ELF-1 (cell line): Measurements from ENCODE around the gene PHLDB2.

Source experiments
- DNase-seq: peaks from one replicate; pipeline ENCODE4 v3.0.0-alpha.2; 2016; ENCODE audit warnings: low read depth, low spot score

The PHLDB2 gene

GRCh38 chr3:111961461-111962164, 102.5 kb downstream of the PHLDB2 start:
- peak; percentile 76 for DNase-seq

- DNase-seq, result no peak
These were observed 104.4 kb downstream of the PHLDB2 start for GRCh38 chr3:111963424-111963823.

DNA sequence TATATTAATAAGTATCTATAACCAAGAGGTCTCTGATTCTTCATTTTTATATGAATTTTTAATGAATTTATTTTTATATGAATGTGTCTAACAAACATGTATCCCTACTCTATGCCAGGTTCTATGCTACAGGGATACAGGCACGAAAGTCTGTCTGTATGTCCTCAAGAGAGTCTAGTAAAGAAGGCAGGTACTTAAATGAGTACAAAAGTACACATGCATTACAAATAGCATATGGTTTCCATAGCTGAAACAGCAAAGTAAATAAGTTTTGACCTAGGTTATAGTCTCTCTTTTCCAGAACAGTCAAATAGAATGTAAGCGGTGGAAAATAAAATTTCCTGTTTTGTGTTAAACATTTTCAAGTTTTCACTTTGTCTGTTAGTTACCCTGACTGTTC, 106.4 kb downstream of the PHLDB2 start:
- DNase-seq, result no peak

GRCh38 chr3:111967068-111967467, 108.0 kb downstream of the PHLDB2 start:
- DNase-seq, result no peak

DNA sequence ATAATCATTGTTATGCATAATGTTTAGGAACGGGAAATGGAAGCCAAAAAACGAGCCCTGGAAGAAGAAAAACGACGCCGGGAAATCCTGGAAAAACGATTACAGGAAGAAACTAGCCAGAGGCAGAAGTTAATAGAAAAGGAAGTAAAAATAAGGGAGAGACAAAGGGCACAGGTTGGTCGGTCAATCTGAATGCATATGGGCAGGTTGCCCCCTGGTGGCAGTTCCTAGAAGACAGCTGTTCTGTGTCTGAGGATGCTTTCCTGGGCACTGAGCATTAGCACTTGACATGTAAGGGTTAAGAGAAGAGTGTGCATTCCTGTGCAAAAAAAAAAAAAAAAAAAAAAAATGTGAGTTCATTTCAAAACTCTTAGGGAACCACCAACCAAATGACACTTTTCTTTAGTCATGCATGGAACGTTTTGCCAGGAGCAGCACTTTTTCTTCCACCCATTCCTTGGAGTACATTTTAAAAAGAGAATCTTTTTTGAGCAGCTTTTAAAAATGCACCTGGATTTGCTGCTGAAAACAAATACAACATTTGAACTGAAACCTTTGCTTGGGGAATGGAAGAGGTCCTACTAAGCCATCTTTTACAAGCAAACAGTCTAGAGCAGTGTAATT, 108.7 kb downstream of the PHLDB2 start:
- peak; percentile 86 for DNase-seq

DNA sequence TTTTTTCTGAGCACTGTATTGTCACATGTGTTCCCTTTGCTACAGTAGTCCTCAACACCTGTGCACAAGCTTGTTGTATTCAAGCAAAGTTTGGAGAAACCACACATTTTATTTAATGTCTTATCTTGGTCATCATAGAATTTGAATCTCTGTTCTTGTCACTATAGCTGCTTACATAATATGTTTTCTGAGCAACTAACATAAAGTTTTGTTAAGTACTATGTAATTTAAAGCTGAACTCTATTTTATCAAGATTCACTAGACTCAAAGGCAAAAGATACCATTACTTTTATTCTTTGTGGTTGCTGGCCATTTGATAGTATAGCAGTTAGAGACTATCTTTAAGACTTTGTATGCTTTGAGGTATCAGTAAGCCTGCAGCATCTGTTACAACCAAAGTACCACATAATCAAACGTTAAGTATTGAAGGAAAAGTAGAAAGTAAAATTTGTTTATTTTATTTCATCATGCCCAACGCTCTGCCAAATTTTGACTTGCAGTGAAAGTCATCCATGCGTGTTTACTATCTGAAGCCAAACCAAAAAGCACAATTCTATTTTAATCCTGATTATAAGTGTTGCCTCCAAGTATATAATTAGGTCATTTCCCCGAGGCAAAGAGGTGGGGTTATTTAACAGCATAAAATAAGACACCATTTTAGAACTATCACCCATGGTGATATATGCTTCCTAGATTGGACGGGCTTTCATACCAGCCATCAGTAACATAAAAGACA, 109.4 kb downstream of the PHLDB2 start:
- no peak for DNase-seq

GRCh38 chr3:111970376-111970775, 111.3 kb downstream of the PHLDB2 start:
- DNase-seq, result no peak

GRCh38 chr3:111971533-111972130, 112.6 kb downstream of the PHLDB2 start:
- DNase-seq, result no peak

DNA sequence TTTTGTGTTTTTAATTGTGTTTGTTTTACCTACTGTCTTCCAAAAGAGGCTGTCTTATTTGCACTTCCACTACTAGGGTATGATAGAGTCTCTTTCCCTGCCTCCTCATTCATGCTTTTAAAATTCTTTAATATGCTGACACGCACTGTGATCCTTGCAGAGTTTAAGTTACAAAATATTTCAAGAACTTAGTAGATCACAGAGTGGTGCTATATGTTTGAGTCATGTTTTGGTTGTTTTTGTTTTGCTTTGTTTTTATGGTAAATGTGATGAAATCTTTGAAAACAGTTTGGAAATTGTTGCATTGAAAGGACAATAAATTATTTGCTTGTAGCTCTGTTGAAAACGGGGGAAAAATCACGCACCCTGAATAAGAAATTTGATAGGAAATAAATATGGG, 113.8 kb downstream of the PHLDB2 start:
- DNase-seq, result no peak

DNA sequence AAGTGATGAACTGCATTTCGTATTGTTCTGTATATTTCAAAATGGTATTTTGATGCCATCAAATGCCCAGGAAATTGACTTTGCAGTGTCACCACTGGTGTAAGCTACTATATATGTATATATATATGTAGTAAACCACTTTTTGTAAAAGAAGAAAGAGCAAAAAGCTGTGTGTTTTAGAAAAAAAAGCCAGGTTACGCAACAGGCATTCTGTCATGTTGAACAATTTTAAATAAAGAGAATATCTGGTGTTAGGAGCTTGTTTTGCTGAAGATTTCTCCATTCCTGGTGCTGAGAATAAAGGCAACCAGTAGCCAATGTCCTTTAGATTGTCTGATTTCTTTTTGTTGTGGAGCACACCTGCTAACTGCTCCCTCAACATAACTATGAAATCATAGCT, 116.1 kb downstream of the PHLDB2 start:
- DNase-seq, result no peak

DNA sequence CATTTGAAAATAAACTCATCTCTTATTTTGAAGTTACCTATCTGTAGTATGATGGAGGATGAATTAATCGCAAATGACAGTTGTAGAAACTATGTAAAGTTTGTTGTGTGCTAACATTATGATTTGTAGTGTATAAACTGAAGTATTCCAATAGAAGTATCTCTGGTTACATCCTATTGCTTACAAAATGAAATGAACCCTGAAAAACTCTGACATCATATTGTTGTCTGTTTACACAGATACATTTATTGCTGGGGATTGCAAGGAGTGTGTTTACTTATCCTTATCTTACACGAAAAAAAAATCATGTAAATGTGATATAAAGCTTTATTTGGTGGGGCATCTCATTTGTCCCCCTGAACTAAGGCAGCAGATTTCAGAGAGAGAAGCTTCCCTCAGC, 117.2 kb downstream of the PHLDB2 start:
- no peak for DNase-seq

DNA sequence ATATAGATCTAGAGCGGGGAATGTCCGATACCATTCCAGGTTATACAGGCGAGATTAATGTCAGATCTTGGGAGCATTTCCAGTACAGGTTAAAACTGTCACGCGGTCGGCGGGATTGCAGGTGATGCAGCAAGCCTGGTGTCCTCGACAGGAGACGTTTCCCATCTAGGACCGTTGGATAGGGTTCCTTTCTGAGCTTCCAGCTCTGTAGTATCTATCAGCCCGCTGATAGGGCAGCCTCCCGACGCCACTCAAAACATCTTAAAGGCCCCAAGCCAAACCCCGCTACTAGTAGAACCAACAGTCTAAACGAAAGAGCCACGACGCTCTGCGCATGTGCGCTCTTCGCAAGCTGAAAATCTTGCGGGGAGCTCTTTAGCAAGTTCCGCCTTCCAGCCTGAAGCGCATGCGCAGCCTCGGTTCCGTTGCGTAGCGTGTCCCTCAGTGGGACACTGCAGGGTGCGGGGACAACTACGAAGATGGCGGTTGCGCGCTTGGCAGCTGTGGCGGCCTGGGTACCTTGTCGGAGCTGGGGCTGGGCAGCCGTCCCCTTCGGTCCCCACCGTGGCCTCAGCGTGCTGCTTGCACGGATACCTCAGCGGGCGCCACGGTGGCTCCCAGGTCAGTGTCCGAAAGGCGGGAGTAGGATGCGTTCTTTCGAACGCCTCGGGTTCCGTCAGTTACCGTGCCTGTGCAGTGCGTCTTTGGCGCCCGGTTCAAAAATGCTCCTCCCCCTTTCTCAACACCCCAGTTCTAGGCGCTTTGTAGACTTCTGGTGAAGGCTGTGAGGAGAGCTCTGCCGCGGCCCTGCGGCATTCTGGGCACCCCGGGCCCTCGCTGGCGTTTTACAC, 119.7 kb downstream of the PHLDB2 start, which contains the start of gene ABHD10:
ABHD10 (plus strand) TSS at position 444 of the 851 bp plus-strand sequence; CDS start at position 480, 36 bp downstream.
- DNase-seq, result peak; percentile 98

GRCh38 chr3:111979434-111980038, 120.5 kb downstream of the PHLDB2 start:
- no peak for DNase-seq

DNA sequence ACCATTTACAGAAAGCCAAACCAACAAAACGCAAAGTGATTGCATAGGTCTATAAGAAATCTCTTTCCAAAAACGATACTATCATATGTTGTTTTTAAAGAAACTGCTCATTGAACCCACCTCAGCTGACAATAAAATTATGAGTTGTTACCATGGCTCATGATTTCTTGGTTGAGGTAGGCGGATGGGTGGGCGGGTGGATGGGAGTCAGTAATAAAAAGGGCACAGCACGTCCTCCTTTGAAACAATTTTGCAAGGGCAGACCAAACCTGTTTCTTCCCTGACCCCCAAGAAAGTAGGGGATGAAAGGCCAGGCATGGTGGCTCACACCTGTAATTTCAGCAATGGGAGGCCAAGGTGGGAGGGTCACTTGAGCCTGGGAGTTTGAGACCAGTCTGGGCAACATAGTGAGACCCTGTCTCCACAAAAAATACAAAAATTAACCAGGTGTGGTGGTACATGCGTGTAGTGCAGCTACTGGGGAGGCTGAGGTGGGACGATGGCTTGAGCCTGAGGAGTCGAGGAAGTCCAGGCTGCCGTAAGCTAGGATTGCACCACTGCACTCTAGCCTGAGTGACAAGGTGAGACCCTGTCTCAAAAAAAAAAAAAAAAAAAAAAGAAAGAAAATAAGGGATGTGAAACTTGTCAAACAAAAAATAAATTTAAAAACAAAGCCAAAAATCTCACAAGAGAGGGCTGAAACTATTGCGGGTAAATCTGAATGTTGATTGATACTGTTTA, 121.8 kb downstream of the PHLDB2 start:
- no peak for DNase-seq

DNA sequence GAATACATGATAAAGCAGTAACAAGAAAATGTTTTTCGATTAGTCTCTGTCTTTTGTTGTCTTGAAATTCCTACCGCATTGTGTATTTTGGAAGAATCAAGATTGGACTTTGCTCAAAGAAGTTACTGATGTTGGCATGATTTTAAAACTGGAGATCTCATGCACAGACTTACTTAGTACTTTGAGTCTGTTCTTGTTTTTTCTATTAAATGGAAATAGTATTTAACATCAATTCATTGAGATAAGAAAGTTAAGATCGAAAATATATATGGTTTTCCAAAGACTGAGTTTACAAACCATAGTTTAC, 122.3 kb downstream of the PHLDB2 start:
- no peak for DNase-seq

DNA sequence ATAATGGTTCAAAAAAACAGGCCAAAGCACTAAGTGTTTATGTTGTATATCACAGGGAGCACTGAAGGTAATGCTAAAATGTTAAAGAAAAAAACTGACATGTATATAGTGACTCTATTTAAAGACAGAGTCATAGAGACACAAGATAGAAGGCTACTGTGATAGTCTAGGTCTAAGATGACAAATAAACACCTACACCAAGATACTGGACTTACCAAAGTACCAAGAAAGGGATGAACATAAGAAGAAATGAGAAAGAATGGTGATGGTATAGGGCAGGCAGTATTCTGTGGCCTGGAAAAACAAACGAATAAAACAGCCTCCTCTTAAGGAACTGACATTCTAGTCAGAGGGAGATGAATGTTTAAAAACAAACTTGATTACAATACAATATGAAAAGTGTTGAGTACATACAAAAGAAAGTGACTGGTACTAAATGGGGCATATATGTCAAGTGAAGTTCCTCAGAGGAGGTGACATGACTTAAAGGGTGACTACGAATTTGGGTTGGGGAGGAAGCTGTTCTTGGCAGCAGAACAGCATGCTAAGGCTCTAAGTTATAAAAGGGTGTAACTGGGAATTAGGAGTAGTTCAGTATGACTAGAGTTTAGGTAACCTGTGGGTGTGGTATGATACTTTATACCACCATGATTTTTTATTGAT, 125.7 kb downstream of the PHLDB2 start:
- no peak for DNase-seq

DNA sequence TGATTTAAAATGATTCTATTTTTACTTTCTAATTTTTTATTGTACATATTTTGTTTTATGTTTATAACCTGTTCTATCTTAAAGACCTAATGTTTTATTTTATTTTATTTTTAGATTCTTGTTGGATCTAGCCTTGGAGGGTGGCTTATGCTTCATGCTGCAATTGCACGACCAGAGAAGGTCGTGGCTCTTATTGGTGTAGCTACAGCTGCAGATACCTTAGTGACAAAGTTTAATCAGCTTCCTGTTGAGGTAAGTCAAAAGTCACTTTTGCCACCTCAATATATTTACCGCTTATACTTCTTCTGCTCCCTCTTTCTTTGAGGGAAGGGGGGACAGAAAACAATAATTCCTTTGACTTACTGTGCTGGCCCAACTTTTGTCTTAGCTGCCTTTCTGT, 127.7 kb downstream of the PHLDB2 start:
- DNase-seq, result no peak

DNA sequence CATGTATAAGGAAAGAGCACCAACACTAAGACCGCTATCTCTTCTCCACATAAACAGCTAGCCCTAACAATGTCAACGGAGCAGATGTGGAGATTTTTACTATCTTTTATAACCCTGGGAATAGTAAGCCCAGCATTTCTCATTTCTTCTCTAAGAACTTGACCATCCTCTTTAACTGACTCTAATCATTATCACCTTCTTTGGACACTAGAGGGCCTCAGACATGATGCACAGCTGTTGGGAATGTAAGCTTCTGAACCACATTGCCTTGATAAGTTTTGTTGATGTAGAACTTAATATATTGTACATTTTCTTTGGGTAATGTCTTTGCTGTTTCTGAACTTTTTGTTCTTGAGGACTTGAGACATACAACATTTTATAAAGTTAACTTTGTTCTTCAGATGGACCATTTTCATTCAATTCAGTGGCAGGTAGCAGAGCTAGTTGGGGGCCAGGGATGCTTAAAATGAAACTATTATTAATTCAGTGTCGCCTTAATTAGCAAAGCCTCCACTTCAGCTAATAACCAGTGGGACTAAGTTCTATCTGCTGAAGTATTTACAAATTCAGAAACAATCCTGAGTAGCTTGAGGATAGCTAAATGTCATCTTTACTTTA, 130.1 kb downstream of the PHLDB2 start:
- DNase-seq, result no peak

DNA sequence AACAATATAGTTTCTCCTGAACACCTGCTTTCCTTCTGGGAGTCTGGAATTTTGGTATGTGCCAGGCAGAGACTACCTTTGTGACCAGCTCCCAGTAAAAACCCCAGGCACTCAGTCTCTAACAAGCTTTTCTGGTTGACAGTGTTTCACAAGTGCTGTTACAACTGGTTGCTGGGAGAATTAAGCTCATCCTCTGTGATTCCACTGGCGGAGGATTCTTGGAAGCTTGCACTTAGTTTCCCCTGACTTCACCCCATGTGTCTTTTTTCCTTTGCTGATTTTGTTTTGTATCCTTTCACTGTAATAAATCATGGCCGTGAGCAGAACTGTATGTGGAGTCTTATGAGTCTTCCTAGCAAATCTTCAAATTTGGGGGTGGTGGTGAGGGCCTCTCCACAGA, 134.0 kb downstream of the PHLDB2 start:
- DNase-seq, result peak; percentile 25
